GM20000 (cell line): ENCODE data around the gene CCM2.

ENCODE experiments used
- DNase-seq: peaks from one replicate; pipeline ENCODE4 v3.0.0; 2012; ENCODE audit warnings: low spot score
- CTCF ChIP-seq: IDR thresholded peaks from 2 replicates; pipeline ENCODE4 v1.5.1; 2012; ENCODE audit warnings: mild to moderate bottlenecking, control low read depth; ENCODE audit errors: extremely low read depth, missing control alignments

CCM2 gene

DNA sequence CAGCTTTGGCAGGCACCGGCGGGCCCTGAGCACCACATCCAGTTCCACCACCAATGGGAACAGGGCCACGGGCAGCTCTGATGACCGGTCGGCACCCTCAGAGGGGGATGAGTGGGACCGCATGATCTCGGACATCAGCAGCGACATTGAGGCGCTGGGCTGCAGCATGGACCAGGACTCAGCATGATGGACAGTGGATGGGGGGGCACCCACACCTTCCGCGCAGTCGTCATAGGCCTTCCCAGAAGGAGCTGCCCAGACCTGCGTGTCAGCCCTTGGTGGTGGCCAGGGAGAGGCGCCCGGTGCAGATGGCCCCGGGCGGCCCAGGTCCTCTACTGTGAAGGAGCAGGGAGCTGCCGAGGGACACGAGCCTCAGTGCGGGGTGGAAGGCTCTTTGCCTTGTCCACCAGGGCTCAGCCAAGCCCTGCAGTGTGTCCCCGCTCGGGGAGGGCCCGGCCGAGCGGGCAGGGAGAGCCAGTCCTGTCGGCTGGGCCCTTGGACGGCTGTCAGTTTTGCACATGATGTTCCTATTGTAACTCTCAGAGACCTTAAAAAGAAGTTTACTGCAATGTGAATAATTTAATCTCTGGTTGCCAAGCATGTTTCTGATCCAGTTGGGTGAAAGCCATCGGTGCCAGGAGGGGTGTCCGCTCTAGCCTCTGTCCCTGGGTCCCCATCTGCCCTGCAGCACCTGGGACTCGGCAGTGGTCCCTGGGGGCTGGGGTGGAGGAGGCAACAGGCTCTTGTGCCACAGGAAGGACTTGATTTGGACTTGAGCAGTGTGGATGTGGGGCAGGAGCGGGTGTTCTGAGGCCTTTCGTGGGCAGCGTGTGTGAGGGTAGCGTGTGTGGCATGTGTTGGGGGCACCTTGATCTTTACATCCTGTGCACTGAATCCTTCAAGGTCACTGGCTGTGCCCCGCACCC, 76.1 kb downstream of the CCM2 start:
- no peak for TF ChIP-seq CTCF
- no peak for DNase-seq

GRCh38 chr7:45076946-45077345, 76.9 kb downstream of the CCM2 start:
- no peak for TF ChIP-seq CTCF
- no peak for DNase-seq

DNA sequence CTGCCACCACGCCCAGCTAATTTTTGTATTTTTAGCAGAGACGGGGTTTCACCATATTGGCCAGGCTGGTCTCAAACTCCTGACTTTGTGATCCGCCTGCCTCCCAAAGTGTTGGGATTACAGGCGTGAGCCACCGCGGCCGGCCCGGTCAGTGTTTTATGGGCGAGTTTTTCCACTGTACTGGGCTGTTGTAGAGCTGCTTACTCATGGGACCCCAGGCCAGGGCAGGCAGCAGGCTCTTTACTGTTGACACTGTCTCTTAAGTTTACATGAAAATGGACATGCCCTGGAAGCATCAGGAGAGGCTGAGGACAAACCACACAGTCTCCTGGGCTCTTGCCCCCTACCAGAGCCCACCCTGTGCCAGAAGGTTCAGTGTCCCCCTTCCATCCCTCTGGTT, 77.6 kb downstream of the CCM2 start:
- TF ChIP-seq CTCF: no peak
- DNase-seq: no peak

DNA sequence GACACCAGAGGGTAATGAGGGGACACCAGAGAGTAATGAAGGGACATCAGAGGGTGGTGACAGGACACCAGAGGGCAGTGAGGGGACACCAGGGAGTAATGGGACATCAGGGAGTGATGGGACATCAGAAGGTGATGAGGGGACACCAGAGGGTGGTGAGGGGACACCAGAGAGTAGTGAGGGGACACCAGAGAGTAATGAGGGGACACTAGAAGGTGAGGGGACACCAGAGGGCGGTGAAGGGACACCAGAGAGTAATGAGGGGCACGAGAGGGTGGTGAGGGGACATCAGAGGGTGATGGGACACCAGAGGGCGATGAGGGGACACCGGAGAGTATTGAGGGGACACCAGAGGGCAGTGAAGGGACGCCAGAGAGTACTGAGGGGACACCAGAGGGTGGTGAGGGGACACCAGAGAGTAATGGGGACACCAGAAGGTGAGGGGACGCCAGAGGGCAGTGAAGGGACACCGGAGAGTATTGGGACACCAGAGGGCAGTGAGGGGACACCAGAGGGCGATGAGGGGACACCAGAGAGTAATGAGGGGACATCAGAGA, 78.2 kb downstream of the CCM2 start:
- no peak for TF ChIP-seq CTCF
- DNase-seq: no peak

DNA sequence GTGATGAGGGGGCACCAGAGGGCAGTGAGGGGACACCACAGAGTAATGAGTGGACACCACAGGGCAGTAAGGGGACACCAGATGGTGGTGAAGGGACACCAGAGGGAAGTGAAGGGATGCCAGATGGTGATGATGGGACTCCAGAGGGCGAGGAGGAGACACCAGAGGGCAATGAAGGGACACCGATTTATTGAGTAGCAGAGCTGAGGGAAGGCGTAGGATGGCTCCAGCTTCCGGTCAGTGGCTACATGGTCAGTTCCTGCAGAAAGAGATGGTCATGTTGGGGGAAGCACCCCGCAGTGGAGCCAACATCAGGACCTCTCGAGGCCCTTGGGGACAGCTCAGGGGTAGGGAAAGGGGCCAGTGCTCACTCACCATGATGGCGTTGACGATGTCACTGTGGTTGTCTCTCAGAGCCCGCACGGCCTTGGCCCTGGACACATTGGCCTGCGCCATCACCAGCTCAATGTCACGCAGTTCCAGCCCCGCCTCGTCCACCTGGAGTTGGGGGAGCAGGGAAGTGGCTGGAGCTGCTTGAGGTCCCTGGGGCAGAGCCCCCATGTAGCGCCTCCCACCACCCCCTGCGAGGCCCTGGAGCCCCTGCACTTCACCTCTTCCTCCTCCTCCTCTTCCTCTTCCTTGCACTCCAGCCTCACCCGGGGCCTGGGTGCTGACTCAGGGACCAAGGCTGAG, 80.4 kb downstream of the CCM2 start:
- TF ChIP-seq CTCF: no peak
- DNase-seq: no peak

DNA sequence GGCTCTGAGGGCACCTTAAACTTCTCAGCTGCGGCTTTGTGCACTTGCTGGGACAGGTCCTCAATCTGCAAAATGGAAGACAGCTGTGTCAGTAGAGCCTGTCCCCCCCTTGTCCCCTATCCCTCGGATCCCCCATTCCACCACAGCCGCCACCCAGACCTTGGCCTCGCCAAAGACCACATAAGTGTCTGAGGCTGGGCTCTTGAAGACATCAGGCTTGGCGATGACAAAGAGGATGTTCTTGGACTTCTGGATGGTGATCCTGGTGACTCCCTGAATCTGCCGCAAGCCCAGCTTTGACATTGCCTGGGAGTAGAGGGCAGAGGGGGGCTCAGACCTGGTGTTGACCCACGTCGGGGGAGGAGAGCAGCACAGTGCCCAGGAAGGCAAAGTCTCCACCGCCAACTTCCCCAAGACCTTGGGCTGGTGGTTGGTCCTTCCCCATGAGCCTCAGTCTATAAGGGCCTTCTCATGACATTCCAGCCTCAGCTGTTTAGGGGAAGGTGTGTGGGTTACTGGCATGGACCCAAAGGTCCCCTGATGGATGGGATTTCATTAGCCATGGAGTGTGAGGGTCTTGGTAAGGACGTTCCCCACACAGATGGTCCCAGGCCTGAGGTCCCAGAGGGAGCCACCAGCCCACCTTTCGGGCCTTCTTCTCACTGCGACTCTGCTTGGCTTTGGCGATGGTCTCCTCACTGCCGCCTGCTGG, 81.1 kb downstream of the CCM2 start:
- no peak for TF ChIP-seq CTCF
- DNase-seq: no peak
